ENCODE measurements around the gene ASXL3. TPM values are rescaled to one million over a fixed set of nuclear protein-coding genes. Genes with fewer than 3 reads are reported as not detected.

Gene ASXL3
- total and polyA plus RNA-seq, 2 donors (not counting 3 experiments of a cell fraction or from before 2014, with no cell fraction given), result 0.07 to 0.27 TPM

DNA sequence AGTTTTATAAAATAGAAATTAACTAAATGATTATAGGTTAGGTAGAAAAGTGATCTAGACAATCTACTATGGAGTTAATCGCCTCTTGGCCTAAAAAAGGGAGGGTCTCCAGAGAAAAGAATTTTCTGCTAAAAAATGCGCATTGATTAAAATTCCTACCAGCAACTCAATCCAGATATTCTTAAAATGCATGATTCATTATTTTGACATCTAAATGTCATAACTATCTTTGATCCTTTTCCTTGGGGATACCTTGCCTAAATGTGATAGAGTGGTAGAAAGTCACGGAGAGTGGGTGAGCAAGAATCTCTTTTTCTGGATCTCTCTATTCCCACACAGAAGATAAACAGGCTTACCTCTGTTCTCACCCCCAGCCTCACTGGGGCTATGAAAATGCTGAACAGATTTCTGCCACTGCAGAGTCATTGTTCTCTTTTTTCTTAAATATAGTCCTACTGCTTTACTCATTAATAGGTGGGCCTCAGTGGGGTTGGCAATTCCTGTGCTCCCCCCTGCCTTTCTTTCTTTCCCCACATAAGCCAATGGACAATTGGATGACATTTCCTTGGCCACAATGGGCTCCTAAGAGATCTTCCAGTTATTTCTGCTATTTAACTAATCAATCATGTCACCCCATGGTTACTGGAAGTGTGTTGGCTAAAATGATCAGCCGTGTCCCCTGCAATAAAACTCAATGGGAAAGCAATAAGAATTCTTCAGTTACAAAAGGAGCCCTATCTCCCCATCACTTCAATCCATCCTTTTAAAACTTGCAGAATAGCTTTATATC is 5.8 kb upstream of the ASXL3 start:
- FAIRE-seq (no peak), DNase-seq (ENCODE audit: low read depth, low spot score) (no peak)
- no peak overlapping the region for H3K4me3 ChIP-seq (replicated peaks in 1 of 3; ENCODE audit: insufficient read depth in 1 of 3, low read depth in 1 of 3, low read length in 3 of 3)
- no peaks in the 10 kb centered on the region for H4K20me1 ChIP-seq (replicated peaks; ENCODE audit: control insufficient read depth, extremely low read depth, insufficient read depth, low read length)
- H3K9me3 ChIP-seq (replicated peaks; ENCODE audit: control insufficient read depth, insufficient read depth, low read length), result no peaks in the 10 kb centered on the region
- no TSS peak for BruUV-seq (replicated peaks)
- no peak overlapping the region for H3K4me2 ChIP-seq (ENCODE audit: insufficient read depth, low read length)
- intact Hi-C loops (cut with micrococcal nuclease), result no loop called here
- H3K4me1 ChIP-seq (ENCODE audit: control insufficient read depth, extremely low read depth, insufficient read depth, low read length), result no peaks in the 10 kb centered on the region
- no peaks in the 10 kb centered on the region for H3K36me3 ChIP-seq (ENCODE audit: control insufficient read depth in 2 of 2, extremely low read depth in 1 of 2, insufficient read depth in 2 of 2, low read length in 2 of 2)
- ChIA-PET CTCF (no interaction called here), POLR2A (no interaction called here)
- H3K9me1 ChIP-seq (replicated peaks; ENCODE audit: control insufficient read depth, extremely low read depth, insufficient read depth, low read length), result no peaks in the 10 kb centered on the region
- dilution Hi-C loops (cut with MboI; ENCODE audit: extremely low pct_ligation_motif_present, low sequenced_read_pairs), result no loop called here
- peaks cover 4 to 21% of the 10 kb centered on the region in 2 experiments for H3K27me3 ChIP-seq (ENCODE audit: control insufficient read depth in 2 of 2, insufficient read depth in 2 of 2, low read length in 2 of 2)
- no peak overlapping the region for H3K27ac ChIP-seq (ENCODE audit: insufficient read depth, low read depth, low read length)
- no peak overlapping the region for H3K9ac ChIP-seq (replicated peaks; ENCODE audit: extremely low read depth, insufficient read depth, low read length)
- TF ChIP-seq POLR2AphosphoS5 (IDR thresholded peaks at IDR 0.05; ENCODE audit: insufficient read depth, low read depth, low read length) (no peak), POLR2A (IDR thresholded peaks at IDR 0.05; ENCODE audit: low read depth, low read length) (no peak), MYC (IDR thresholded peaks at IDR 0.05; ENCODE audit: low read depth, low read length) (no peak), EZH2 (IDR thresholded peaks at IDR 0.05; ENCODE audit: borderline replicate concordance, low read depth, low read length, severe bottlenecking) (no peak), FOS (IDR thresholded peaks at IDR 0.05; ENCODE audit: borderline replicate concordance, insufficient read depth, low read length) (no peak), GATA2 (IDR thresholded peaks at IDR 0.05; ENCODE audit: insufficient read depth, insufficient read length, low read depth, low read length) (no peak)
- TF ChIP-seq, protein P1, sequence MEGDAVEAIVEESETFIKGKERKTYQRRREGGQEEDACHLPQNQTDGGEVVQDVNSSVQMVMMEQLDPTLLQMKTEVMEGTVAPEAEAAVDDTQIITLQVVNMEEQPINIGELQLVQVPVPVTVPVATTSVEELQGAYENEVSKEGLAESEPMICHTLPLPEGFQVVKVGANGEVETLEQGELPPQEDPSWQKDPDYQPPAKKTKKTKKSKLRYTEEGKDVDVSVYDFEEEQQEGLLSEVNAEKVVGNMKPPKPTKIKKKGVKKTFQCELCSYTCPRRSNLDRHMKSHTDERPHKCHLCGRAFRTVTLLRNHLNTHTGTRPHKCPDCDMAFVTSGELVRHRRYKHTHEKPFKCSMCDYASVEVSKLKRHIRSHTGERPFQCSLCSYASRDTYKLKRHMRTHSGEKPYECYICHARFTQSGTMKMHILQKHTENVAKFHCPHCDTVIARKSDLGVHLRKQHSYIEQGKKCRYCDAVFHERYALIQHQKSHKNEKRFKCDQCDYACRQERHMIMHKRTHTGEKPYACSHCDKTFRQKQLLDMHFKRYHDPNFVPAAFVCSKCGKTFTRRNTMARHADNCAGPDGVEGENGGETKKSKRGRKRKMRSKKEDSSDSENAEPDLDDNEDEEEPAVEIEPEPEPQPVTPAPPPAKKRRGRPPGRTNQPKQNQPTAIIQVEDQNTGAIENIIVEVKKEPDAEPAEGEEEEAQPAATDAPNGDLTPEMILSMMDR (IDR thresholded peaks at IDR 0.05; ENCODE audit: extremely low read depth in 1 of 2, insufficient read depth in 1 of 2, low read depth in 1 of 2, low read length in 2 of 2), result no peak
- TF ChIP-seq, protein P2, sequence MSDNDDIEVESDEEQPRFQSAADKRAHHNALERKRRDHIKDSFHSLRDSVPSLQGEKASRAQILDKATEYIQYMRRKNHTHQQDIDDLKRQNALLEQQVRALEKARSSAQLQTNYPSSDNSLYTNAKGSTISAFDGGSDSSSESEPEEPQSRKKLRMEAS (IDR thresholded peaks at IDR 0.05; ENCODE audit: insufficient read depth, insufficient read length), result no peak
- H3K79me2 ChIP-seq (ENCODE audit: control insufficient read depth, insufficient read depth, low read length), result no peaks in the 10 kb centered on the region
- H2AFZ ChIP-seq (ENCODE audit: low read depth, low read length), result no peak overlapping the region
